Stimulated activated CD4-positive, alpha-beta T cell treated with anti-CD3 and anti-CD28 coated beads, Interleukin-2, amount 100 ng/mL, for 48 hours (primary cell): Measurements from ENCODE around the gene ATM.
"Not testable (repeated sequence)": the region's sequence is repeated elsewhere in the genome, so short reads cannot be mapped to it uniquely, and the experiment has no call there.

Experiments used
- DNase-seq, 2 donors: peaks; one replicate each; pipeline ENCODE4 v3.0.0-alpha.2; 2020

ATM gene

GRCh38 chr11:108286956-108287355 is 64.1 kb downstream of the ATM start:
- no peak for DNase-seq

- DNase-seq = not testable (repeated sequence)
Observed at GRCh38 chr11:108289066-108289465, 66.2 kb downstream of the ATM start.

GRCh38 chr11:108289699-108290098 is 66.8 kb downstream of the ATM start:
- DNase-seq = no peak

- DNase-seq = no peak
Observed at GRCh38 chr11:108293229-108293628, 70.4 kb downstream of the ATM start.

DNA sequence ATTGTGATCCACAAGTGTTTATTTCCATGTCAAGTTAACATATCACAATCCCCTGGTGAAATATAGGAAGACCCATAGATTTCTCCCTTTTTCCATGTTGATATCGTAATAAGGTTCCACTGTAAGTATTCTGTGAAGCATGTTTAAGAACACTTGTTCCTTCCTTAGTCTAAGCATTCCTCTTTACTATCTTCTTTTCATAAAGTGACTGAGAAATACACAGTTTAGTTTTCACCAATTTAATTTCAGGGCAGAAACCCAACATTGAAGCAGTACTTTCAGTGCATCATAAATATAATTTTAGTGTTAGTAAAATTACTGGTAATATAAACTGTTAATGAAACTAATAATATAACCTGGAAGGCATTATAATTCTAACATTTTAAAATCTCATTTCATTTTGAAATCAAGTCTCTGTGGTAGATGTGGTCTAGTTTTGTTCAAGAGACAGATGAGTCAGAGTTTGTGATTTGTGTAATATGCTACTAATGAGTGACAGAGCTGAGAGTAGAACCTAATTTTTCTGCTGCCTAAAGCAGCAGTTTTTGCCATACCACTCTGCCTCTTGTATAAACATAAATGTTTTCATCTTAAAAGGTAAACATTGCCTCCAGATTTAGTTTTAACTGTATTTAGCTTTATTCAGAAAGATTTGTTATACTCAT is 79.4 kb downstream of the ATM start:
- no peak for DNase-seq

- no peak for DNase-seq
Observed at GRCh38 chr11:108307751-108308150, 84.9 kb downstream of the ATM start.

GRCh38 chr11:108313444-108313843 is 90.6 kb downstream of the ATM start:
- no peak for DNase-seq

- DNase-seq = no peak
Observed at GRCh38 chr11:108316061-108316460, 93.2 kb downstream of the ATM start.

- no peak for DNase-seq
Observed at GRCh38 chr11:108319541-108320145, 96.8 kb downstream of the ATM start.

GRCh38 chr11:108322666-108323065 is 99.8 kb downstream of the ATM start:
- no peak for DNase-seq

- DNase-seq = no peak
Observed at GRCh38 chr11:108324587-108324986, 101.7 kb downstream of the ATM start.

- no peak for DNase-seq
Observed at GRCh38 chr11:108333403-108333899, 110.6 kb downstream of the ATM start.

DNA sequence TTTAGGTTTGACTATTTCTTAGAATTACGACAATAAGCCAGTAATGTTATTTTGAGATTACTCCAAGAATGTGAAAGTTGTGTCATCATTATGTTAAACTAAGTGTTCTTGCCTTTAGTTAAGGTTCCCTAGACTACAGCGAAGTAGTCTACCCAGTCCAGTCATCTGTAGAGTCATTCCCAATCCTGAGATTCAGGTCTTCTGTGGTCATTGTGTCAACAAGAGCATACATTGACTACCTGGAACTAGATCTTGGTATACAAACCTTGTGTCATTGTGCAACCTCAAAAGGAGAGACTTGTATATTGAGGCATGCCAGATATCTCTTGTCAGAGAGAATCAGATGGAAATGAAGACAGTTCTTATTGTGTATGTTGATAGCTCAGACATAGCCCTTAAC is 115.9 kb downstream of the ATM start:
- no peak for DNase-seq

DNA sequence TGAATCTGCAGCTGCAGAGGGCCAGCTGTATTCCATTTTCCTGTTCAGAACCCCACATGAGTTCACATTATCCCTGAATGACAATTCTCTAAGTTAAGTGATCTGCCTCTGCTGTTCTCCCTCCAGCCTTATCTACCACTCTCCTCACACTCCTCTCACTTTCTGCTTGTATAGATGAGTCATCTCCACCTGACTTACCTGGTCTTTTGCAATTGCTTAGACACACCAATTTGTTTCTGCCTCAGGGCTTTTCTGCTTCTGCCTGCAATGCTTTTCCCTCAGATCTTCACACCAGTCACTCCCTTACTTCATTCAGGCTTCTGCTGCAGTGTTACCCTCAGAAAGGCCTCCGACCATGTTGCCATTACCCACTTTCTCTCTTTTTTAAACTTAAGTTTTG is 118.1 kb downstream of the ATM start:
- no peak for DNase-seq

DNA sequence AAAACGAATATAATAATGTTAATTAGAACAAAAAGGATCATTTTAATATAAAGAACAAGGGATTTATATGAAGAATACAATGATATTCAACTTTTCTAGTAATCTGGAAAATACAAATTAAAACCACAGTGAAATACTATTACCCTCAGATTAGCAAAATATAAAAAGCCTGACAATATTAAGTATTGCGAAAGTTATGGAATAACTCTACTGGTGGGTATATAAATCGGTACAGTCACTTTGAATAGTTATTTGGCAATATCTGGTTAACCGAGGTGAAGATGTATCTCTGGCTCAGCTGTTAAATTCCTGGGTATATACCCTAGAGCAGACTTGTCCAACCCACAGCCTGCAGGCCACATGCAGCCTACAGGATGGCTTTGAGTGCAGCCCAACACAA is 118.8 kb downstream of the ATM start:
- no peak for DNase-seq

GRCh38 chr11:108343714-108344113 is 120.8 kb downstream of the ATM start:
- DNase-seq = no peak

DNA sequence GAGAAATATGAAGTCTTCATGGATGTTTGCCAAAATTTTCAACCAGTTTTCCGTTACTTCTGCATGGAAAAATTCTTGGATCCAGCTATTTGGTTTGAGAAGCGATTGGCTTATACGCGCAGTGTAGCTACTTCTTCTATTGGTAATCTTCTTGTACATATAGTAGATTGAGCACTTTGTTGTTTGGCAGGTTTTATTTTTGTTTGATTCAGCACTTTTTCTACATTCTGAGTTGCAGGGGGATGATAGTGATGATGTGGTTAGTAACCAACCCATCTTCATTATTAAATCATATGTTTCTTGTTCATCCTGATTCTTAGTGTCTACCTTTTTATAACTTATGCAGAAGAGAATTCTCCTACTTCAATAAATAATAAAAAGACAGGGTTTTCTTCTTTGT is 122.9 kb downstream of the ATM start:
- DNase-seq = no peak

- DNase-seq = no peak
Observed at GRCh38 chr11:108346451-108346850, 123.6 kb downstream of the ATM start.

- no peak for DNase-seq
Observed at GRCh38 chr11:108351468-108351867, 128.6 kb downstream of the ATM start.

- no peak for DNase-seq
Observed at GRCh38 chr11:108364159-108364558, 141.3 kb downstream of the ATM start.

DNA sequence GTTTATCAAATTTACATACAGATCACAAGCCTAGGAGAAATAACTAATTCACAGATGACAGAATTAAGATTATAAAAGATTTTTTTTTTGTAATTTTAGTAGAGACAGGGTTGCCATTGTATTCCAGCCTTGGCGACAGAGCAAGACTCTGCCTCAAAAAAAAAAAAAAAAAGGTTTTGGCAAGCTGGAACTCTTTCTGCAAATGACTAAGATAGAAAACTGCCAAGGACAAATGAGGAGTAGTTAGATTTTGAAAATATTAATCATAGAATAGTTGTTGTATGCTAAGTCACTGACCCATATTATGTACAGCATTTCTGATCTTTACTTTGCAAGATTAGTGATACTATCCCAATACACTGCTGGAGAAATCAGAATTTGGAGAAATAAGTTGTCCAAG is 145.3 kb downstream of the ATM start:
- DNase-seq = no peak

GRCh38 chr11:108369064-108369463 is 146.2 kb downstream of the ATM start:
- DNase-seq = no peak

- no peak for DNase-seq
Observed at GRCh38 chr11:108370315-108370714, 147.4 kb downstream of the ATM start.

GRCh38 chr11:108370990-108371389 is 148.1 kb downstream of the ATM start:
- DNase-seq = no peak

DNA sequence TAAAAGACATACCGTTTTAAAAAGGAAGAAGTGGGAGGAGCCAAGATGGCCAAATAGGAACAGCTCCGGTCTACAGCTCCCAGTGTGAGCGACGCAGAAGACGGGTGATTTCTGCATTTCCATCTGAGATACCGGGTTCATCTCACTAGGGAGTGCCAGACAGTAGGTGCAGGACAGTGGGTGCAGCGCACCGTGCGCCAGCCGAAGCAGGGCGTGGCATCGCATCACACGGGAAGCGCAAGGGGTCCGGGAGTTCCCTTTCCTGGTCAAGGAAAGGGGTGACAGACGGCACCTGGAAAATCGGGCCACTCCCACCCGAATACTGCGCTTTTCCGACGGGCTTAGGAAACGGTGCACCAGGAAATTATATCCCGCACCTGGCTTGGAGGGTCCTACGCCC is 150.6 kb downstream of the ATM start:
- DNase-seq = not testable (repeated sequence)
